ENCODE data around the gene GOLM1.
"Not testable (repeated sequence)": the region's sequence is repeated elsewhere in the genome, so short reads cannot be mapped to it uniquely, and the experiment has no call there.

The GOLM1 gene, protein sequence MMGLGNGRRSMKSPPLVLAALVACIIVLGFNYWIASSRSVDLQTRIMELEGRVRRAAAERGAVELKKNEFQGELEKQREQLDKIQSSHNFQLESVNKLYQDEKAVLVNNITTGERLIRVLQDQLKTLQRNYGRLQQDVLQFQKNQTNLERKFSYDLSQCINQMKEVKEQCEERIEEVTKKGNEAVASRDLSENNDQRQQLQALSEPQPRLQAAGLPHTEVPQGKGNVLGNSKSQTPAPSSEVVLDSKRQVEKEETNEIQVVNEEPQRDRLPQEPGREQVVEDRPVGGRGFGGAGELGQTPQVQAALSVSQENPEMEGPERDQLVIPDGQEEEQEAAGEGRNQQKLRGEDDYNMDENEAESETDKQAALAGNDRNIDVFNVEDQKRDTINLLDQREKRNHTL

DNA sequence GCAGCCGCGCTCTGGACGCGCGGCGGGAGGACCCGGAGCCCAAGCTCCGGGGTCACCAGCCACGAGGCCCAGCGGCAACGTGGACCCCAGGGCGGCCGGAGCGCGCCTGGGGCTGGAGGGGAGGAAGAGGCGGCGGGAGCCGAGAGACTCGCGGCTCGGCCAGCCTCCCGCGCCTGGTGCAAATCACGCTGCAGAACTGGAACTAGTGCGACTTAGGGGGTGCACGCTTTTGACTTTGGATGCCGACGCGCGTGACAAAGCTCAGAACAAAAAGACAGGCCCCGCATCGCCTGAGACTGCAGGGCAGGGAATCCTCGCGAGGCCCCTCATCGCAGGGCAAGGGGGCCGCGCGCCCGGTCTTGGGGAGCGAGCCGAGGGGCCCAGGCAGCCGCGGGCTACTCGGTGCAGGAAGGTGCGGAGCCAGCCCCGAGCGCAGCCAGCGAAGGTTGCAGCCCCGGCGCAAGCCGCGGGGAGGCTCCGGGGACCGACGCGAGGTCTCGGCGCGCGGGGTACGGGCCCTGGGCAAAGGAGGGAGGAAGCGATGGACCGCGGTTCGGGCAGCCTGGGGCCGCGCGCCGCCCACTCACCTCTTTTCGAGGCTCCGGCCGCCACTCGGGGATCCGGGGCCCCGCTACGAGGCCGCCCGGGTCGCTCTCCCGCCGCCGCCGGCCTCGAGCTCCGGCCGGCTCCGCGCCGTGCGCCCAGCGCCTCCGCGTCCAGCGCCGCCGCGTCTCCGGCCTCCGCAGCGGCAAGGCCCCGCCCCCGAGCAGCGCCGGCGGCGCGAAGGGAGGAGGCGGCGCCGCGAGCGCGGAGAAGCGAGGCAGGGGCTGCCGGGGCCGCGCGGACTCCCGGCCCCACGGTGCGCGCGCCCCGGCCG lies at the start of gene GOLM1:
TSS of gene GOLM1 (minus strand) at position 735 of the 877 bp plus-strand sequence. CDS start 20,238 bp downstream, outside the sequence.
- DNase-seq = no peak

DNA sequence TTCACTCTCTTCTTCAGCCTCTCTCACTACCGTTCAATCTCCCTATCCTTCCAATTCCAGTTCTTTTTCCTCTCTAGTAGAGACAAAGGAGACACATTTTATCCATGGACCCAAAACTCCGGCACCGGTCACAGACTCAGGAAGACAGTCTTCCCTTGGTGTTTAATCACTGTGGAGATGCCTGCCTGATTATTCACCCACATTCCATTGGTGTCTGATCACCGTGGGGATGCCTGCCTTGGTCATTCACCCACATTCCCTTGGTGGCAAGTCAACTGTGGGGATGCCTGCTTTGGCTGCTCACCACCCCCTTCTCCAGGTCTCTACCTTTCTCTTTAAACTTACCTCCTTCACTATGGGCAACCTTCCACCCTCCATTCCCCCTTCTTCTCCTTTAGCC lies 47.3 kb upstream of the GOLM1 start:
- DNase-seq = not testable (repeated sequence)

DNA sequence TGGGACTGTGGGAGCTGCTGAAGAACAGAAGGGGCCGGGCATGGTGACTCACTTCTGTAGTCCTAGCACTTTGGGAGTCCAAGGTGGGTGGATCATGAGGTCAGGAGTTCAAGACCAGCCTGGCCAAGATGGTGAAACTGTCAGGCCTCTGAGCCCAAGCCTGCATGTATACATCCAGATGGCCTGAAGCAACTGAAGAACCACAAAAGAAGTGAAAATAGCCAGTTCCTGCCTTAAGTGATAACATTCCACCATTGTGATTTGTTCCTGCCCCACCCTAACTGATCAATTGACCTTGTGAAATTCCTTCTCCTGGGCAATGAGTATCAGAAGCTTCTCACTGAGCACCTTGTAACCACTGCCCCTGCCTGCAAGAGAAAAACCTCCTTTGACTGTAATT lies 46.6 kb upstream of the GOLM1 start:
- DNase-seq = not testable (repeated sequence)

DNA sequence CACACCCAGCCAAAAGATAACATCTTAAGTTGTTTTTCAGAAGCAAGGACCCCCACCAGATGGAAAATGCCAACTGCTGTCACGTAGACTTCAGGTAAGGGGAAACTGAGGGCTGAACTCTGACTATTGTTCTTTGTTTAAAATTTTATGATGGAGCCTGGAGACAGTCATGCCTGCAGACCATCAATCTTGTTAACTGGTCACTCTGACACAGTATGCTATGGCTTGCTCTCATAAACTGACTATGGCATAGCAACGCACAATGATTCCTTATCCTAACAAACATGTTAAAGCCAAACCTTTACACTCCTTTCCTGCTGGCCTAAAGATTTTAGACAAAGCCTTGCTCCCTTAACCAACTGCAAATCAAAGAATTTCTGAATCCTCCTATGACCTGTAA lies 43.6 kb upstream of the GOLM1 start:
- DNase-seq = no peak

DNA sequence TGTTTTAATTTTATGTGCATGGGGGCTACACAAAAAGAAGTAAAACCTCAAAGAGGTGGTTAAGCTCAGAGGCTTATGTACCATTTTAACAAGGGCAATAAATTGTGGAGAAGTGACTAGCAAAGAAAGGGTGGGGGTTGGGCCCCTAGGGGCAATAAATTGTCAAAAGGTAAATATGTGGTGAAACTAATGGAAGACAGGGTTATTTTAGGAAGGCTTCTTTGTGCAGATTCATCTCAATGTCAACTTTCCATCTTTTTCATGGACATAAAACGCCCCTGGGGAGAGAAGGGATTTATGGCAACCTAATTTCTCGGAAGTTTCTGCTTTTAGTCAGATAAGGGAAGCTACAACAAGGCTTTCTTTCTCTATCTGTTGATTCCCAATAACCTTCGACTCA lies 42.5 kb upstream of the GOLM1 start:
- no peak for DNase-seq

DNA sequence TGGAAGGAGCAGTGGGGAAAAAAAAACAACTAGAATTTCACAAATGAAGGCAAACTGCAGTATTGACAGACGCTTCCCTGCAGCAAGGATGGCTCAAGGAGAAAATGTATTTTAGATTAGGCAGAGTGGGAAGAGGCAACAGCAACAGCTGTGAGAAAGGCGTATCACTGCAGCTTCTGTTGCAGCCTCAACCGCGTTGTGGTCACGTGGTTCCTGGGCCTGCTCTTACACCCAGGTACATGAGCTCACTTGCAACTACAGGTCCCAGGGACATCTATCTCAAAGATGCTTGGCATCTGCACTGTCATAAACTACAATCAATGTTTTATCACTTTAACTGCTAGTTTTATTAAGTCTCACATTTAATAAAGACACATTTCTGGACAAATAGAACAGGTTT lies 36.0 kb upstream of the GOLM1 start:
- DNase-seq = no peak

DNA sequence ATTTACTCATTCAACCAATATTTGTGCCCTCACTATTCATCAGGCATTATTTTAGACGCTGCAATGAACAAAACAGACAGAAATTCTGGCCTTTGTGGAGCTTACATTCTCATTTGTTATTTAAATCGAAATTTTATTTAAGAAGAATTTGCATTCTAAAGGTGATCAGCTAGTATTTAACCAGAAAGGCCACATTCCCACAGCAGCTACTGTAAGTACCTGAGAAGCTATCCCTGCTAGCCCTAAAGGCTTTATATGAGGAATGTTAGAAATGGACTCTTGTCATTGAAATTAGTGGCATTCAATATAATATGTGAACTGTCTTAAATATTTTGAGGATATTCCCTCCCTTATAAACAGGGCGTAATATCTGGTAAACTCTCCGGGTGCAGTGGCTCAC lies 35.0 kb upstream of the GOLM1 start:
- no peak for DNase-seq

DNA sequence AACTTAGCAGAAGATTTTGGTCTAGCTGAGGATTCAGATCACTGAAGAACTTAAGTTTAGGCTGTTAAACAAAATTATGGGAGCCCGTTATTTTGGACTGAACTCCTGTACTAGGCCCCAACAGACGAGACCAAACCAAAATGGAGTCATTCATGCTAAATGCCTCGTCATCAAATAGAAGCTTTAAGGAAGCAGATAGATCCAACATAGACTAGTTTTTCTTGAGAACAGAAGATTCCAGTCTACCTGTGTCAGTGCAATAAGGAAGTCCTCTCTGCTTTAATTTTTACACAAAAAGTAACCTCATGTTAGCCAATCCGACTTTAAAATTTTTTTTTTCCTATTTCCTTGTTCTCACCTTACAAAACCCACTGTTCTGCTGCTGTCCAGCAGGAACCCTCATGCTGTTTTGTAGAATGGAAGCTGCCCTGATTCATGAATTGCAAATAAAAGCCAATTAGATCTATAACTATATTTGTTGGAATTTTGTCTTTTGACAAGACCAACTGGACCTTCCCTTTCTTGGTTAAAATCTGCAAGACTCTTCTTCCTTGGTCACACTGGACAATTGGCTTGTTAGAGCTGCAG lies 29.0 kb upstream of the GOLM1 start:
- DNase-seq = no peak

DNA sequence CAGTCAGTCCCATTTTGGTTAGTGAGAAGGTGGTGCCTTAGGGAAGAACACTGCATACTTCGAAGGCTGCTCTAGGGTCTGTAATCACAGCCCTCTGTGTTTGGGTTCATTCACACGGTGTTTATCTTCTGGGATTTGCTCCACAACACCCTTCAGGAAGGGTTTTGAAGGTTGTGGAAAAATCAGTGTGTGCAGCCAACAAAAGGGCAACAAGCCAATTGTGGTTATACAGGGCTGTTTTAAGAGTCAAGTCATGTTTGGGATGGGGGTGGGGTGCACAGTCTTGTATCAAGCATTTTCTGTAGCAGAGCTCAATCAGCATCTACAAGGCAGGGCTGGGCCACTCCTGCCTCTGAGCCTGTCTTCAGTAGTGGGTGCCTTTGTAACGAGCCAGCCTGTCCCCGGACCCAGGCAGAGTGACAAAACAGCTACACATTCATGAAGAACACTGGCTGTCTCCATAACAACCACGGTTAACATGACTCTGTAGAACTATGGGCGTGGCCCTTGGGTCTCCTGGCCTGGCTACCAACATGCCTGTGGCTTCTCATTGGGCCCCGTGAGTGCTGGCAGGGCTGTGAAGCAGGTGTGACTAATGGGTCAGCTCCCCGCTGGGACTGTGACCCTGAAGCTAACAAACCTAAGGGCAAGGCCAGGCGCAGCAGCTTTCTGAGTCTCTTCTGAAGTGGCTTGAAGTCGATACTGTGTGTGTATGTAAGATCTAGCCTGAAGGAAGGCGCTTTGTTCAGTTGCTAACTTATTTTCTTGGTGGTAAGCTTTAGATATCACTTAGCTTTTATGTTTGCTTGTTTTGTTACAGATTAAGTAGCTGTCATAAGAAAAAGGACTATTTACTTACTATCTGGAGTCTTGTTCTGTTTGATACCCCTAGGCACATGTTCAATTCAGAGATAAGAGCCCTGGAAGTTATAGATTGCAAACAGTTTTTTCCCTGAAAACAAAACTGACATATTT lies 27.9 kb upstream of the GOLM1 start:
- DNase-seq = no peak

DNA sequence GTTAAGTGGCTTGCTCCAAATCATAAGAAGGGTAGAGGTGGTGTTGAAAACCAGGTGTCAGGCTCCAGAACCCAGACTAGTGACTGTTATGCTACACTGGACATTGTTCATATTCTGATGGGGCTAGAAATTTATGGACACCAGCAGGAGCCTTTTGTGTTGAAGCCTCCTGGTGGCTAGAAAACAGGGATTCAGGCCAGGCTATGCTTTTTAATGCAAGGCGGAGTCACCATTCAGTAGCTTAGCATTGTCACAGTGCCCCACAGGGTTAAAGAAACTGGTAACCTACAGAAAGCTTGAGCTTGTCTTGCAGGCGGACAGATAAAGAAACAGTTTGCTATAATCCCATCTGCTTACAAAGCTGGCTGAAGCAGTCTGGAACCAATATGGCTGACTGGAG lies 23.0 kb upstream of the GOLM1 start:
- no peak for DNase-seq

DNA sequence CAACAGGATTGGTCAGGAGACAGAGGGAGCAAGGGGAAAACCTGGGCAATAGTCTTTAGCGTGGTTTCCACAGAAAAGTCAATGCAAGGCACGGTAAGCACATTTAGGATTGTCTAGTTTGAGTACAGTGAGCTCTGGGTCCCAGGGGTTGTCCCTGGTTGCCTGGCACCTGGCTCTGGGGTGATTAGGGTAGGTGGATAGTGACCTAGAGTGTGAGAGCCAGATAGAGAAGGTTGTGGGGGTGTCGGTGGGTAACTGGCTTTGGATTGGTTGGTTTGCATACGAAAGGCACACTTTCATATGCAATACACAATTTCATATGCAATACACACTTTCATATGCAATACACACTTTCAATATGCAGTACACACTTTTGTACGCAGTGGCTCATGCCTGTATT lies 20.1 kb upstream of the GOLM1 start:
- no peak for DNase-seq

DNA sequence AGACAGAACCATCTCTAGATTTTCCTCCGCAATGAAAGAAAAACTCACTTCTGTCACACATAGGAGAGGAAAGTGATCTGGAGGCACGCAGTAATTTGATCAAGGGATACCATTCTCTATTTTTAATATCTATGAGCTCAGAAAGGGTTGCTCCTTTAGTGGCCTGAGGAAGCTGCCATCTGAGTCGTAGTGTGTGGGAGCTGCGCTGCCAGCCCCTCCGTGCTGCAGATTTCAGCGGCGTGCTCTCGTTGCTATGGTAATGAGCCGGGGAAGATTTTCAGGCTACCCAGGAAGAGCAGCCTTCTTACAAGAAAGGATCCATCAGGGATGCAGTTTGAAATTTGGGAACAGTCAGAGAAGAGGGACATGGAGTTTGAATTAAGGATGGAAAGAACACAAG lies 17.1 kb upstream of the GOLM1 start:
- DNase-seq = no peak

DNA sequence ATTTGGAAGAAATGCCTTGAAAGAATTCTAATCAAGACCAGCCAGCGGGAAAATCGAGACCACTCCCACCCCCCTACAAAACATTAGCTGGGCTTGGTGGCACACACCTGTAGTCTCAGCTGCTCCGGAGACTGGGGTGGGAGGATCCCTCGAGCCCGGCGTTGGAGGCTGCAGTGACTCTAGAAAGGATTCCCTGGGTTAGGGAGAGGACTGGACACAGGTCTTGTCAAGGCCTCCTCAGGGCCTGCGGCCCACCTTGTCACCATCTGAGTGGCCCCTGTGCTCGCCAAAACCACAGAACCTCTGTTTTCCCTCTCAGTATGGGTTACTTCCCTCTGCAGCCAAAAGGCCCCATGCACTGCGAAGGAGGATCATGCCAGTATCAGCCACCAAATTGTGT lies 16.5 kb upstream of the GOLM1 start:
- no peak for DNase-seq

DNA sequence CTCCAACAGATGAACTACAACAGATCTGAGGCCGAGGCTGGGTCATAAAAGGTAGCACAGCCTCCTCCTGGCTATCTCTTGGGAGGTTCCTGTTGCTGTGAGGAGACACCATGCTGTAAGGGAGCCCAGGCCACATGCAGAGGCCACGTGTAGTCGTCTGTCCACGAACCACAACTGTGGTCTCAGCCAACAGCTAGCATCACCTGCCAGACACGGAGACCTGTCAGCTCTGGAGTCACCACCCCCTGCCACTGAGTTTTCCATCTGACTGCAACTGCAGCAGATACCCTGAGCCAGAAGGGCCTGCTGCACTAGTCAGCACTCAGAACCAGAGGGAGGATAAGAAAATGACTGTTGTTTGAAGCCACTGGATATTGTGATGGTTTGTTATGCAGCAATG lies 12.7 kb upstream of the GOLM1 start:
- no peak for DNase-seq

DNA sequence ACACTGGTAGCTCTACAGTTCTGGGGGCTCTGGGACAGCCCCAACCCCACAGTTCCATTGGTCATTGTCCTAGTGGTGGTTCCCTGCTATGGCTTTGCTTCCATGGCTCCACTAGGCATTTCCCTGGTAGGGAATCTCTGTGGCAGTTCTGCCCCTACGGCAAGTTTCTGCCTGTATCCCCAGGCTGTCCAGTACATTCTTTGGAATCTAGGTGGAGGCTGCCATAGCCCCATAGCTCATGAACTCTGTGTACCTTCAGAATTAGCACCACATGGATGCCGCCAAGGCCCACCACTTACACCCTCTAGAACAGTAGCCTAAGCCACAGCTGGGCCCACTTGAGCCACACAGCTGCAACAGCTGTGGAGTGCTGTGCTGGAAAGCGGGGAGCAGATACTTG lies 3.3 kb upstream of the GOLM1 start:
- DNase-seq = no peak

DNA sequence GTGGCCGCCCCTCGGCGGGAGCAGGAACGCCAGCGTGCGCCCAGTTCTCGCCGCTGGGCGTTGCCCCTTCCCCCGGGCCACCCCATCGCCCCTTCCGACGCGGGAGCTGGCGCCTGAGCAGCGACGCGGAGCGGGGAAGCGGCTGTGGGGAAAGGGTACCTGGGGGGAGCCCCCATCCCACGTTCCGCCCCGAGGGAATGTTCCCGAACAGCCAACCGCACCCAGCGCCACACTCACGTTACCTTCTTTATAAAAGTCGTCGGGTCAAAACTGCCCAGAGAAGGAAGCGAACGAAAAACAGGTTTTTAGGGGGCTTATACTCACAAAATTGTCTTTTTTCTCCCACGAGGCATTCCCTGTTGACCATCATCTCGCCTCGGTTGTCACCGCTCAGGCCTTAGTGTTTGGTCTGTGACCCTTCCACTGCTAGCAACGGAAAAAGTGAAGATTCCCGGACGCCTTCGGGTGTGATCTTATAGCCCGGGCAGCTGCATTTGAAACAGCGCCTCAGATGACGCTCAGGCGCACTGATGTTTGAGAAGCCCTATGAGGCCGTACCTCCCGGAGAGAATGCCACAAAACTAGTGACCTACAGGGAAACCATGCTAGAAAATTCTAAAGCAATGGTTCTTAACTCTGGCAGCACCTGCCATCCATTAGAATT lies 475 bp upstream of the GOLM1 start:
- no peak for DNase-seq

DNA sequence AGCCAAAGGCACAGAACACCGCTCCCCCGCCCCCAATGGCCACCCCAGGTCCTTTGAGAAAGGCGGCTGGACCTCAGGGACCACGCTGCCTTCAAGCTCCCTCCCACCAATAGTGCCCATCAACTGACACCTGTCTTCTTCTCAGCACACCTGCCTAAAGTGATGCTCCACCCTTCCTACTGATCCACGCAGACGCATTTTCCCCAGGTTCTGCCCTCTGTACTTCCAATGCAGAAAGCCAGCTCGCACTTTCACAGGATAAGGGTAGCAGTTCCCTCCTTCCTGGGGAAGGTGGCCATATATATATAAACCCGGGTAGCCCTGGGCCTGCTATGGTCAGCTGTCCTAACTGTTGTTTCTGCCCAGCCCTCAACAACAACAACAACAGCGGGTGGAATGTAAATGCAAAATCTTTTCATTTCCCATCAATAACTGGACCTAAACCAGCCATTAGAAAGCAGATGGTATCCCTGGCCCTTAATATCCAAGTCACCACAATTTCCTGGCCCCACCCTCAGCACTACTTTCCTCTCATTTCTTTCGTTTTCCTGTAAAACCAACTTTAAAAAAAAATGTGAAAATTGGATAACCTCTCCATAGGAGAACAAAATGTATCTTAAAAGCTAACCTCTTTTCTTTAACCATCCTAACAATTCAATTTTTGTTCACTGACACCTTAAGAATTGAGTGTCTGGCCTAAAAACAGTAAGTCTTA lies 1.7 kb downstream of the GOLM1 start:
- DNase-seq = no peak

DNA sequence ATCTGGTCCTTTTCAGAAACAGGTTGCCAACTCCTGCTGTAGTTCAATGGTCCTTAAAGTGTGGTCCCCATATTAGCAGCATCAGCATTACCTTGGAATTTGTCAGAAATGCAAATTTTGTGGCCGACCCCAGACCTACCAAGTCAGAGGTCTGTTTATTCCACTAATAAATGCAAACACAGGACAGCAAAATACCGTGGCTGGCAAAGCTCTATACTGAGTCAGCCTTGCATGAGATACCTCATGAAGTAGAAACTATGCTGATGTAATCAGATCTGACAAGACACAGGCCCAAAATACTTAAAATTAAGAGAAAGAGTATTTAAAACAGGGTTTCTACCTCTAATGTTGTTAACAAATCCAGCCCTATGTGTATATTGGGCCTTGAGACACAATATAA lies 3.0 kb downstream of the GOLM1 start:
- DNase-seq = no peak

DNA sequence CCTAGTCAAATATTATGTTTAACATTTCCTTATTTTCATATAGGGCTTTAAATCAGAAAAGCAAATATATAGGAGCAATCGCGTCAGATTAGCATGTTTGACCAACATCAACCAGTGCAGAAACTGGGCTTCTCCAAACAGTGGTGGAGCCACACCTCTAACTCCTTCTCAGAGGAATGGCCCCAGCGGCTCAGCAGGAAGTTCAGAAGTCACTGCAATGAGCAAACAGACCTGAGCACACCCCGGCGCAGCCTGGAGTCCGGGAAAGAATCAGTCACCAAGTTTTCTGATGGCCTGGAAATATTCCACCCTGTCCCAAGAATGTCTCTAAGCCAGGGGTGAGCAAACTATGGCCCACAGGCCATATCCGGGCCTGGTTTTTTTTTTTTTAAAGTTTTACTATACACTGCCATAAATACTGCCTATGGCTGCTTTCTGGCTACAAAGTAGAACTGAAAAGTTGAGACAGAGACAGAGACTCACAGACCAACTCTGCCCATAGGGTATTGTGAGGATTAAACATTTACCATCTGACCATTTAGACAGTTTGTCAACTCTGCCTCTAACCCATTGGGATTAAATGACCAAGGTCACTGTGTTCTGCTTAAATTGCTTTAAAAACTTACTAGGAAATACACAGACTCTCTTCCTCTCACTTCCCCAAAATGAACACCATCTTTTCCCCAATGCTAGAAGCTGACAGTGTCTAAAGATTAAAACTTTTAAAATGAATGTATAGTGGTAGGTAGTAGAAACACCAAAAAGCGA lies 5.4 kb downstream of the GOLM1 start:
- DNase-seq = no peak

DNA sequence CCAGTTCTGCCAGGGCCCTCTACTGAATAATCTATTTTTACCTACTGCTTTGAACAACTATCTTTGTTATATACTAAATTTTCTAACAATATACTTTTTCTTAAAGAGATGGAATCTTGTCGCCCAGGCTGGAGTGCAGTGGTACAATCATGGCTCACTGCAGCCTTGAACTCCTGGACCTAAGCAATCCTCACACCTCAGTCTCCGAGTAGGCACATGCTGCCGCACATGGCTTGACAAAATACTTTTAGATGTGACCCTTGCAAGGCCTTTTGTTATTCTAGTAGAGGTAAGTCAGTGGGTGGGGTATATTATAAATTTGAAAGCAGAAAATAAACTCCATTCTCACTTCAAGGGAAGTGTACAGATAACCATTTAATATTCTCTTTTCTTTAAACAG lies 7.9 kb downstream of the GOLM1 start:
- no peak for DNase-seq

DNA sequence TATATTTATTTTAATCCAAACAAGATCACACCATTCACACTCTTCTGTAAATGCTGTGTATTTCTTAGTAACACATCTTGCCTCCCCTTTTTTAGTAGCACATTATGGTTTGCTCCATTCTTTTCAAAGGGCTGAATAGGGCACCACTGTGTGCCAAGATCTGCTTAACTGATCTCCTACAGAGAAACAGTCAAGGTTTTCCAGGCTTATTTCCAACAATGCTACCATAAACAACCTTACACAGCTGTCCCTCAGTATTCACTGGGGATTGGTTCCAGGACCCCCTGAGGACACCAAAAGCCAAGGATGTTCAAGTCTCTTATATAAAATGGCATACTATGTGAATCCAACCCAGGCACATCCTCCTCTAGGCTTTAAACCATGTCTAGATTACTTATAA lies 16.5 kb downstream of the GOLM1 start:
- no peak for DNase-seq
